Measurements from ENCODE around the gene ADRA2B.
A peak's percentile ranks its signal among the peaks of the same experiment; 100 is the strongest.

Gene ADRA2B

GRCh38 chr2:96109931-96110511, 6.3 kb downstream of the ADRA2B start:
- TF ChIP-seq REST (IDR thresholded peaks at IDR 0.05; ENCODE audit: insufficient read depth in 1 of 2, low read depth in 2 of 2, low read length in 2 of 2) = no peak
- TF ChIP-seq FOXP2 (optimal IDR thresholded peaks at IDR 0.05; ENCODE audit: borderline replicate concordance, extremely low read depth, extremely low read length, insufficient read depth) = no peak
- TF ChIP-seq TAF1 (IDR thresholded peaks at IDR 0.05; ENCODE audit: borderline replicate concordance, insufficient read depth, low read length) = no peak
- TF ChIP-seq SIN3A (IDR thresholded peaks at IDR 0.05; ENCODE audit: borderline replicate concordance, insufficient read depth, low read length) = no peak
- no peak for TF ChIP-seq POLR2AphosphoS5 (IDR thresholded peaks at IDR 0.05; ENCODE audit: low read depth, low read length)

- TF ChIP-seq FOXP2 (optimal IDR thresholded peaks at IDR 0.05; ENCODE audit: borderline replicate concordance, extremely low read depth, extremely low read length, insufficient read depth) (no peak), TAF1 (IDR thresholded peaks at IDR 0.05; ENCODE audit: borderline replicate concordance, insufficient read depth, low read length) (no peak), REST (IDR thresholded peaks at IDR 0.05; ENCODE audit: insufficient read depth in 1 of 2, low read depth in 2 of 2, low read length in 2 of 2) (no peak), POLR2AphosphoS5 (IDR thresholded peaks at IDR 0.05; ENCODE audit: low read depth, low read length) (no peak), SIN3A (IDR thresholded peaks at IDR 0.05; ENCODE audit: borderline replicate concordance, insufficient read depth, low read length) (no peak)
These were observed 7.0 kb downstream of the ADRA2B start for GRCh38 chr2:96109361-96109680.

DNA sequence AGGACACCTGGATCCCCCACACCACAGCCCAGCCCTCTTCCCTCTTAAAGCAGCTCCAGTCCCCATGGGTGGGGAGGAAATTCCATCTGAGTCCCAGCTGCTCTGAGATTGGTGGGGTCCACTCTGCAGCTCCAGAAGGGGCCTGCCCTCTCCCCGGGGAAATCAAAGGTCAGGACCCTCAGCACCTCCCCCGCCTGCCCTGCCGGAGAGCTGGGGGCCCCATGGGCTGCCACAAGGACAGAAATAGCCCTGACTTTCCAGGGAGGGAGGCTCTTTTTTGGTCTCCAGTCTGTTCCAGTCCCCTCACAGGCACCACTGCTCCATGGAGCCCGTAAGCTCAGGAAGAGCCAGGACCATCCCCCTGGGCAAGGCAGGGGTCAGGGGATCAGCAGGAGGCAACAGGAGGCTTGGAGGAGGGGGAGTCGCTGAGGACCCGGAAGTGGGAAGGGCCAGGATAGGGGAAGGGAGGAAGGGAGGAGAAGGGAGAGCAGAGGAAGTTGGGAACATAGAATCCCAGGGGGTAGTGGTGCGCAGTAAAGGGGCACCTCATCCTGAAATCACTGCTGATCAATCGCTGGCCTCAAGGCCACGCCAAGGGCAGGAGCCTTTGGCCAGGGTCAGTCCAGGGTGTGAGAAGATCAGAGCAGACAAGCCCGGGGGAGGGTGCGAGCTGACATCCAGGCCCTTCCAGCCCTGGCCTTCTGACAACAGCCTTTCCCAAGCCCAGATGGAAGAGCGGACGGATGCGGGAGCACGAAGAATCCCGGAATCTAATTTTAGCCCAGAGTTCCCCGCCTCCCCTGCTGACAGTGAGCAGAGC, 7.6 kb downstream of the ADRA2B start:
- TF ChIP-seq FOXP2 (optimal IDR thresholded peaks at IDR 0.05; ENCODE audit: borderline replicate concordance, extremely low read depth, extremely low read length, insufficient read depth) (peak; percentile 59), TAF1 (IDR thresholded peaks at IDR 0.05; ENCODE audit: borderline replicate concordance, insufficient read depth, low read length) (no peak)

DNA sequence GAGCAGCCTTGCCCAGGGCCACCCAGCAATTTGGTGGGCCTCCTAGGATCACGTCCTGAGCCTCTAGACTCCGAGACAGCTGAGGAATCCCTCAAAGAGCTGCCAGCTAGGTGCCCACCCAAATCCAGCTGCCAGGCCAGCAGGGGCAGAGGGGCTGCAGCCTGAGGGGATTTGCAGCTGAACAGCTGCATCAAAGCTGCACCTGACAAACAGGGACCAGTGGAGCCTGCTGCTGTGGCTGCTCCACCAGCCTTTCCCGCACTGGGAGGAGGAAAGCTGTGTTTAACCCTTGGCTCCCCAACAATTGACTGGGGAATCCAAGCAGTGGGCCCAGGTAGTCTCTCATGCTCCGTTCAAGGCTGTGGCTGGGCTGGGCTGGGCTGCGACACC, 8.2 kb downstream of the ADRA2B start:
- no peak for TF ChIP-seq FOXP2 (optimal IDR thresholded peaks at IDR 0.05; ENCODE audit: borderline replicate concordance, extremely low read depth, extremely low read length, insufficient read depth)
- no peak for TF ChIP-seq REST (IDR thresholded peaks at IDR 0.05; ENCODE audit: insufficient read depth in 1 of 2, low read depth in 2 of 2, low read length in 2 of 2)
- no peak for TF ChIP-seq TAF1 (IDR thresholded peaks at IDR 0.05; ENCODE audit: borderline replicate concordance, insufficient read depth, low read length)

GRCh38 chr2:96107708-96108065, 8.7 kb downstream of the ADRA2B start:
- TF ChIP-seq FOXP2 (optimal IDR thresholded peaks at IDR 0.05; ENCODE audit: borderline replicate concordance, extremely low read depth, extremely low read length, insufficient read depth) = no peak
- TF ChIP-seq SIN3A (IDR thresholded peaks at IDR 0.05; ENCODE audit: borderline replicate concordance, insufficient read depth, low read length) = no peak
- TF ChIP-seq POLR2AphosphoS5 (IDR thresholded peaks at IDR 0.05; ENCODE audit: low read depth, low read length) = no peak
- no peak for TF ChIP-seq REST (IDR thresholded peaks at IDR 0.05; ENCODE audit: insufficient read depth in 1 of 2, low read depth in 2 of 2, low read length in 2 of 2)
- TF ChIP-seq TAF1 (IDR thresholded peaks at IDR 0.05; ENCODE audit: borderline replicate concordance, insufficient read depth, low read length) = no peak

Measured in PFSK-1 (cell line).